ENCODE results near the gene MIDN.

The MIDN gene

DNA sequence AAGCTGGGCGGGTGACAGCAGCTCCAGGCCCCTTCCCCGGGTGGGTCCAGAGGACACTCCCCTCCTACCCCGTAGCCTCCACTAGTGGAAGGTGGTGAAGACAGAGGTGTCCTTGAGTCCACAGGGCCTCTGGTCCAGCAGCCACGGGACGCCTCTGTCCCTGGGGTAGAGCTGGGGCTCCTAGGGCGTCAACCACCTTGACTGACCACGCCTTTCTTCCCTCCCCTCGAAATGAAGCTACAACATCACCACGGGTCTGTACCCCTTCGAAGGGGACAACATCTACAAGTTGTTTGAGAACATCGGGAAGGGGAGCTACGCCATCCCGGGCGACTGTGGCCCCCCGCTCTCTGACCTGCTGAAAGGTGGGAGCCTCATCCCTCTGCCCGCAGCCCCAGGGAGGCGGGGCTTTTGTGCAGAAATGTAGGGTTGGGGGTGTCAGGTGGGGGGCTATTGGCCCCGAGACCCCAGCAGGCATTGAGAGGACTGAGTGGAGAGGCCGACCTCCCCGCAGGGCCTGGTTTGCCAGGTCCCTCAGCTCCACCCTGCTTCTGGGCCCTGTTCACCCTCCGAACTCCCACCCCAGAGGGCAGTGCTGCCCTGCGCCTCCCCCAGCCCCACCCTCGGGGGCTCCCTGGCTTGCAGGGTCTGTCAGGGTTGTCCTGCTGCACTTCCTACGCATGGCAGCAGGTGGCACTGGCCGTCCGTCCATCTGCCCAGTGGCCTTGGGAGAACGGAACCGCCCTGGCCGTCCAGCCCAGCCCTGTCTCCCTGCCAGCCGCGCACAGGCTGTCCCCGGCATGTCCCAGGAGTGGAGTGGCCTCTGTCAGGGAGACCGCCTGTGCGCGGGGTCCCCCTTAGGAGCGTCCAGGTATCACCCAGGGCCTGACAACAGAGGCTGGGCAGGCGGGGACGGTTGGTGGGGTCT lies 27.1 kb upstream of the MIDN start:
- DNase-seq (ENCODE audit: low read depth in 2 of 2) = no peak

DNA sequence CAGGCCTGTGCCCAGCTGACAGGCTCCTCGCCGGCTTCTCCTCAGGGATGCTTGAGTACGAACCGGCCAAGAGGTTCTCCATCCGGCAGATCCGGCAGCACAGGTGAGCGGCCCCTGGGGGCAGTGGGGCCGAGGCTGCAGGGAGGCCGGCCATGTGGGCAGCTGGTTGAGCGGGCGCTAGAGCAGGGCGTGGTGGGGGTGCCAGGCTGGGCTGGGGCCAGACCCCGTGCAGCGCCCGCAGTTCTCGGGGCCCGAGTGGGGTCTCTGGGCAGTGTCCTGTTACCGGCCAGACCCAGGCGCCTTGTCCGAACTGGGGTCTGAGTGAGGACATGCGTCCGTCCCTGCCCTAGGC lies 26.5 kb upstream of the MIDN start:
- DNase-seq (ENCODE audit: low read depth in 2 of 2) = no peak

DNA sequence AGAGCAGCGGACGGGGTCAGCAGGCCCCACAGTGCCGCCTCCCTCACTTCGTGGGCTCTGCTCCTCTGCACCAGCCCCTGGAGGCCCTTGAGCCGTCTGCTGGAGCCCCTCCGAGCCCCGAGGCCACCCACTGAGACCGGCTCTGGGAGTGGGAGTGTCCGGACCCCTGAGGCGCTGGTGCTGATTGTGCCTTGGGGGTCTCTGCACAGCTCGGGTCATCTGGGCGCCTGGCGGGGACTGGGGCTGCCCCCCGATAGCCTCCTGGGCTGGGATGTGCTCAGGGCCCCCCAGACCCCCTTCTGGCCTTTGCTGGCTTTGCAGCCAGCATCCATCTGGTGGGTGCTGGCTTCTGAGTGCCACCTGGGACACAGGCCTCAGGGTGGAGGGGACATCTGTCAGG lies 26.0 kb upstream of the MIDN start:
- DNase-seq (ENCODE audit: low read depth in 2 of 2) = no peak

DNA sequence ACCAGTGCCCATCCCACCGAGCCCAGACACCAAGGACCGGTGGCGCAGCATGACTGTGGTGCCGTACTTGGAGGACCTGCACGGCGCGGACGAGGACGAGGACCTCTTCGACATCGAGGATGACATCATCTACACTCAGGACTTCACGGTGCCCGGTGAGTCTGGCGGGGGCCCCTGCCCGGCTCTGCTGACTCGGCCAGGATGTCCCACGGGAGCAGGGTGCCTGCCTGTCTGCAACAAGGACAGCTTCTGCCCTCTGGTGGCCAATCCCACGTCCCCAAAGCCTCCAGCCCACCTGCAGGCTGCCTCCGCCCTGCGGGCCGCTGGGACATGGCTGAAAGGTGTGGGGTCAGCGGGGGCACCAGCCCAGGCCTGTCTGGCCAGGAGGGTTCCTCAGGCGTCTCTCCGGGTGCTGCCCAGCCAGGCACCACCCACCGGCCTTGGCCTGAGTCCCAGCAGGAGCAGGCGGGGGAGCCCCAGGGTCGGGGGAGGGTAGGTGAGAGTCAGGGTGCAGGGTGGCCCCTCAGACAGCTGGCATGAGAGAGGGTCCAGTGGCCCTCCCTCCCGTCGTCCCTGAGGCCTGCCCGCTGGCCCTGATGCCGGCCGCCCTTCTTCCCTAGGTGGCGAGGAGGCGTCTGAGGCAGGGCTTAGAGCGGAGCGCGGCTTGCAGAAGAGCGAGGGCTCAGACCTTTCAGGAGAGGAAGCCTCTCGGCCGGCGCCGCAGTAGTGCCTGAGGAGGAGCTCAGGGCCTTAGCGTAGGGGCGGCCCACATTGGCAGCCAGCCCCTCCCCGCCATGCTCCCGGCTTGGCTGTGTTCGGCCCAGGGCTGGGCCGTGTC lies 25.1 kb upstream of the MIDN start:
- DNase-seq (ENCODE audit: low read depth in 2 of 2) = no peak

GRCh38 chr19:1224047-1224825 lies 24.1 kb upstream of the MIDN start:
- no peak for DNase-seq (ENCODE audit: low read depth in 2 of 2)

- DNase-seq (ENCODE audit: low read depth in 2 of 2) = no peak
Observed at GRCh38 chr19:1224847-1225246, 23.5 kb upstream of the MIDN start.

DNA sequence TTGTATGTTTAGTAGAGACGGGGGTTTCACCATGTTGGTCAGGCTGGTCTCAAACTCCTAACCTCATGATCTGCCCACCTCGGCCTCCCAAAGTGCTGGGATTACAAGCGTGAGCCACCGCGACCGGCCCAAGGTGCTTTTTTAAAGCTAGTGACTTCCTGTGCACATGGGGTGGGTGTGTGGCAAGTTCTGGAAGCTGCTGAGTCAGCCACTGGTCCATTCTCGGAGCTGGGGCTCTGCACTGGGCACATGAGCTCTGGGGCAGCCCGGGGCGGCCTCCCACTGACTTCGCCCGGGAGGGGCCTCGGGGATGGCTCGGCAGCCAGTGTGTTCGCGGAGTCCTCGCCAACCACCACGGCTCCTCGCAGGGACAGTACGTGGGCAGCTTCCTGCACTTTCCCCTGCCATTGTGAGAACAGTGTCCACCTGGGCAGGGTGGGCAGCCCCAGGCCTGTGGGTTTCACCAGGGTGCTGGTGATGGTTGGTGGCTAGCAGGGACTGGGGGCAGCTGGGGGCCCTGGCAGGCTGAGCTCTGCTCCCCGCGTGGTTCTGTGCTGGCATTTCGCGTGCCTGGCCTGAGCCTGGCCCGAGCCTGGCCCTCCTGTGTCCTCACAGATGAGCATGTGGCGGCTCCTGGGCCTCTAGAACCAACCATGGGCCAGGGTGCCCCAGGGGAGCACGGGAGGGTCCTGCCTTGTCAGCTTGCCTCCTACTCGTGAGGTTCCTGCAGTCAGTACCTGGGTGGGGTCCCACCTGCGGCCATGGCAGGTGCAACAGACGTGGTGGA lies 22.8 kb upstream of the MIDN start:
- DNase-seq (ENCODE audit: low read depth in 2 of 2) = no peak

DNA sequence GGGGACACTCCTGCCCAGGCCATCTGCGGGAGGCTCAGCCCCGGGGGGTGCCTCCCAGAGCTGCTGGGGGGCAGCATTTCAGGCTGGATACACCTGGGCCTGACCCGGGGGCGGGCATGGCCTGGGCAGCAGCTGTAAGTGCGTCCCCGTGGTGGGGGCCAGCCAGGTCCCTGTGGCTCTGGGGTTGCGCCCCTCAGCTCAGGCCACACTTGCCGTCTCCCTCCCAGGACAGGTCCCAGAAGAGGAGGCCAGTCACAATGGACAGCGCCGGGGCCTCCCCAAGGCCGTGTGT lies 22.2 kb upstream of the MIDN start:
- no peak for DNase-seq (ENCODE audit: low read depth in 2 of 2)

DNA sequence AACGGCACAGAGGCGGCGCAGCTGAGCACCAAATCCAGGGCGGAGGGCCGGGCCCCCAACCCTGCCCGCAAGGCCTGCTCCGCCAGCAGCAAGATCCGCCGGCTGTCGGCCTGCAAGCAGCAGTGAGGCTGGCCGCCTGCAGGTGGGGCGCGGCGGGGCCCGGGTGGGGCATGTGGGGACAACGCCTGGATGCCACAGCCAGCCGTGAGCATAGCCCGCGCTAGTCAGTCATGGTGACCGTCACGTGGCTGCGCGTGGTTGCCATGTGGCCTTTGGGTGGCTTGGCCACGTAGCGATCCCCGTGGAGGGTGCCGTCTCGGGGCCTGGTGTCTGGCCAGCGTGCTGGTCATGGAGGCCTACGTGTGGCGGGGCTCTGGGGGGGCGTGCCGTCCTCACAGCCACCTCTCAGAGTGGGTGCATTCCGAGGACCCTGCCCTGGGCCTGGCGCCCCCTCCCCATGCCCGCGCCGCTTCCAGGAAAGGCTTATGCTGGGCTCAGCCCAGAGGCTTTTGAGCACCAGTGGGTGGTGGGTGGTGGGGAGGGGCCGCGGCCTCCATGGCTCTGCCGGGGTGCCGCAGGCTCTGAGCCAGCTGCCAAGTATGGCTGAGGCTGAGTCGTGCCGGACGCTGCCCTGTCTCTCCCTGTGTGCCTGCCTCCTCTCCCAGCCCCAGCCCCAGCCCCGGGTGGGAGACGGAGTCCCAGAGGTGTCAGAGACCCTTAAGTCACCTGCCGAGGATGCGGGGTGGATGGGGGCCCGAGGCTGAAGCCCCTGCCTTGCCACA lies 21.7 kb upstream of the MIDN start:
- DNase-seq (ENCODE audit: low read depth in 2 of 2) = no peak

DNA sequence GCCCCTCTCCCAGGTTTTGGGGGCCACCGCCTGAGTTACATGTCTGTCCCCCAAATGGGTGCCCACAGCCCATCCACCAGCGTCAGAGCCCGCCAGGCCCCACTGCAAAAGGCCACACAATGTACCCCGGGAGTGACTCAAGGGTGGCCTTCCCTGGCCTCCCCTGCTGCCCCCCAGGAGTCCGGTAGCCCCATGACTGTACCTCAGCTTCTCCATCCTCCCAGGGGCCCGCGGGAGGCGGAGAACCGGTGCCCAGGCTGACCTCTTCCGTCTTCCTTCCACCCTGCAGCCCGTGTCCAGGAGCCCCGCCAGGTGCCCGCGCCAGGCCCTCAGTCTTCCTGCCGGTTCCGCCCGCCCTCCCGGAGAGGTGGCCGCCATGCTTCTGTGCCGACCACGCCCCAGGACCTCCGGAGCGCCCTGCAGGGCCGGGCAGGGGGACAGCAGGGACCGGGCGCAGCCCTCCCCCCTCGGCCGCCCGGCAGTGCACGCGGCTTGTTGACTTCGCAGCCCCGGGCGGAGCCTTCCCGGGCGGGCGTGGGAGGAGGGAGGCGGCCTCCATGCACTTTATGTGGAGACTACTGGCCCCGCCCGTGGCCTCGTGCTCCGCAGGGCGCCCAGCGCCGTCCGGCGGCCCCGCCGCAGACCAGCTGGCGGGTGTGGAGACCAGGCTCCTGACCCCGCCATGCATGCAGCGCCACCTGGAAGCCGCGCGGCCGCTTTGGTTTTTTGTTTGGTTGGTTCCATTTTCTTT lies 20.9 kb upstream of the MIDN start:
- DNase-seq (ENCODE audit: low read depth in 2 of 2) = no peak

DNA sequence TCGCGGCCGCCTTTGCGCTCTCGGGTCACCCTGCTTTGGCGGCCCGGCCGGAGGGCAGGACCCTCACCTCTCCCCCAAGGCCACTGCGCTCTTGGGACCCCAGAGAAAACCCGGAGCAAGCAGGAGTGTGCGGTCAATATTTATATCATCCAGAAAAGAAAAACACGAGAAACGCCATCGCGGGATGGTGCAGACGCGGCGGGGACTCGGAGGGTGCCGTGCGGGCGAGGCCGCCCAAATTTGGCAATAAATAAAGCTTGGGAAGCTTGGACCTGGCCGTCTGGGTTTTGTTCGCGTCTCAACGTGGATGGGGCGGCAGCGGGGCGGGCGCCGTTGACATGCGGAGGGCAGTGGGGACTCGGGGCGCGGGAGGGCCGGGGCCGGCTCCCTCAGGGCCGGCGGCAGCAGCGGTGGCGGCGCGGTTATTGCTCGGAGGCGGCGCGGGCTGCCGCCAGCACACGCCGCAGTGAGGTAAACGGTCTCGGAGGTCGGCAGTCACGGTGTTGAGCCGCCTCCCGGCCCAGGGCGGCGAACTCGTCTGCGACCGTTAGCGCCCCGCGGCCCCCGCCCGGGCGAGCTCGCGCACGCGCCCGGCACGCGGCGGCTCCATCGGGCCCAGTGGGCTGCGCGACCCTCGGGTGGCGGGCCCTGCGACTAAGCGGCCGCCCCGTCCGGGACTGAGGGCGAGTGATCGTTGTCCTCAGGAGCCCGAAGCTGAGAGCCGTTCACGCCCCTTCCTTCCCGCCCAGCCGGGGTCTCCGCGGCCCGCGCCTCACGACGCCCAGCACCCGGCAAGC lies 20.0 kb upstream of the MIDN start:
- DNase-seq (ENCODE audit: low read depth in 2 of 2) = no peak

- no peak for DNase-seq (ENCODE audit: low read depth in 2 of 2)
Observed at GRCh38 chr19:1229056-1229923, 19.1 kb upstream of the MIDN start.

DNA sequence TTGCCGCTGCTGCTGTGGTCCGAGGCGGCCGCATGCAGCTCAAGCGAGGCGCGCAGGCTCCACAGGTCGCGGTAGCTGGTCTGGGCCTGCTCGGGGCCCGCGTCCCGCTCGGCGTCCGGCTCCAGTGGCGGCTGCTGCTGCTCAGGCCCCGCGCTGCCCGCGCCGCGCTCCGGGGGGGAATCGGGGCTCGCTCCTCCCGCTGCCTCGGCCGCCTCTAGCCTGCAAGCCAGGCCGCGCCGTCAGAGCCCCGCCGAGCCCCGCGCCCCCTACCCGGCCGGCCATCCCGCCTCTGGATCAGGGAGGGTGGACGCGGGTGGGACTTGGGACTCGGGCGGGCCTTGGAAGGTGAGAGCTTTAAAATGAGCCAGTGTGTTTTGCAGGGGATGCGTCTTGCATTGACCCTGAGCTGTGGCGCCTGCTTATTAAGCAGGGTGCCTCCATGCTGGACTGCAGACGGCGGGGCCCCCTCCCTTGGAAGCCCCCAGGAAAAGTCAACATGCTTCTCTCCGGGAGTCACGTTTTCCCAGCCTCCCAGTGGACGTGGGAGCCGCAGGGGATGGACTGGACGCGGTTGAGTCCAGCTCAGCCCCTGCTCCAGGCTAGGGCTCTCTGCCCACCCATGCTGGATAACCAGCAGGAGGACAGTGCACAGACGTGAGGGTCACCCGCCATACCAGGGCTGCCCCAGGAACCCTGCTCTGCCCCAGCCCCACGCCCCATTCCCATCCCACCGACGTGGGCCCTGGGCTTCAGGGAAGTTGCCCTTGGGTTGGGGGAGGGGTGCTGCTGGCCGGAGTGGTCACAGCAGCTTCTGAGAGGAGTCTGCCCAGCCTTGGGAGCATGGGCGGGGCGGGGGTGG lies 18.2 kb upstream of the MIDN start:
- no peak for DNase-seq (ENCODE audit: low read depth in 2 of 2)

DNA sequence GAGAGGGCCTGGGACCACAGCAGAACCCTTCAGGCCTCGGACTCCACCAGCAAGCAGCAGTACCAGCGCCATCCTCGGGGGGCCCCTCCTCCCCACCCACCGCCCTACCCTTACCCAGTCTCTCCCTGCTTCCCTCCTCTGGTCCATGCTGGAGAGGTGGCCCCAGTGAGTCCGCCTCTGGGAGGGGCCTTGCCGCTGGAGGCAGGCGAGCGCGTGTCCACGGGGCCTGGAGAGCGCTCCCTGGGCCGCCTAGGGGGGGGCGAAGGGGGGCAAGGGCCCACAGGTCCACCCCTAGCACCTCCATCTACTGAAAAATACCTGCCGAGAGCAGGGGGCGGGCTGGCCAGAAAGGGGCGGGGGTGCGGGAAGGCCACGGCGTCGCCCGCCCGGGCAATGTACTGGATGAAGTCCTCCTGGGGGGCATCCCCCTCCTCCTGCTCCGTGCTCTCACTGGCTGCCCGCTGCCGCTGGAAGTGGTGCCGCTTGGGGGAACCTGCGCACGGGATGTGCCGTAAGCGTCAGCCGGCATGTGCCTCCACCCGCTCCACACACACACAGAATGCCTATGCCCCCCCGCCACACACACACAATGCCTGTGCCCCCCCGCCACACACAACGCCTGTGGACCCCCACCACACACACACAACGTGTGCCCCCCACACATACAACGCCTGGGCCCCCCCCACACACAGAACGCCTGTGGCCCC lies 17.4 kb upstream of the MIDN start:
- DNase-seq (ENCODE audit: low read depth in 2 of 2) = no peak

DNA sequence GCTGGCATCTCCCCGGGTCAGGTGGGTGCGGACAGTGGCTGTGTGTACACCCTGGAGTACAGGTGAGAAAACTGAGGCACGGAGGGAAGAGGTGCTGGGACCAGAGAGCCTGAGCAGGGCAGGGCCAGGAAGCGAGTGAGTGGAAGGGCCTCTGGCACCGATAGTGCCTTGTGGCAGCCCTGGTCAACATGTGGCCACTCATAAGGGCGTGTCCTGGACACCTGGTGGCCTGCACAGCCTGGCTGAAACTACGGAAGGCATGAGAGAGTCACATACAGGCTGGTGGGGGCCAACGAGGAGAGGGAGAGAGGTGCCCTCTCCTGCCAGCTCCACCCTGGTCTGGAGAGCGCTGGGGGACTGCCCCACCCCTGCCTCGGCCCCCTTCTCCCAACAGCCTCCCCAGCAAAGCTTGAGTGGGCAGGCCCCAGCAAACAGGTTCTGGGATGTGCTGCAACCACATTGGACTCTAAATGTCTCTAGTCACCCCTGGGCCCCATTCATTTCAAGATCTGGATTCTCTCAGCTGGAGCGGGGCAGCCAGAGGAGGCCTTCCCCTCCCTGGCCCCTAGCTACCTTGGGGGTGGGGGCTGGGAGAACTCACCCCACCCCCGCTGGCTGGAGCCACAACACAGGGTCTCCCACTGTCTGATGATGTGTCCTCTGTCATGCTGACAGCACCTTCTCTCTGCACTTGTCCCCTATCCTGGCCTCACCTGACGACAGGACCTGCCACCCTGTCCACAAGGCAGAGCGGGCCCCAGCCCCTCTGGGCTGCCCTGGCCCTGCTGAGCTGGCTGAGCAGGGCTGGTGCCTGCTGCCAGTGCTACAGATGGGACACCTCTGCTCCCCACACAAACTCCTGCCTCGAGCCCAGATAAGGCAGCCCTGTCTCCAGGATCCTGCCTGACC lies 16.4 kb upstream of the MIDN start:
- DNase-seq (ENCODE audit: low read depth in 2 of 2) = no peak

GRCh38 chr19:1232652-1233072 lies 15.7 kb upstream of the MIDN start:
- no peak for DNase-seq (ENCODE audit: low read depth in 2 of 2)
